HuH-7.5 (cell line): ENCODE measurements around the gene PPP1R2B.
"Not testable (repeated sequence)": the region's sequence is repeated elsewhere in the genome, so short reads cannot be mapped to it uniquely, and the experiment has no call there.

ENCODE experiments used
- DNase-seq: peaks from one replicate; pipeline ENCODE4 v3.0.0; 2011; ENCODE audit warnings: low spot score

PPP1R2B gene

DNA sequence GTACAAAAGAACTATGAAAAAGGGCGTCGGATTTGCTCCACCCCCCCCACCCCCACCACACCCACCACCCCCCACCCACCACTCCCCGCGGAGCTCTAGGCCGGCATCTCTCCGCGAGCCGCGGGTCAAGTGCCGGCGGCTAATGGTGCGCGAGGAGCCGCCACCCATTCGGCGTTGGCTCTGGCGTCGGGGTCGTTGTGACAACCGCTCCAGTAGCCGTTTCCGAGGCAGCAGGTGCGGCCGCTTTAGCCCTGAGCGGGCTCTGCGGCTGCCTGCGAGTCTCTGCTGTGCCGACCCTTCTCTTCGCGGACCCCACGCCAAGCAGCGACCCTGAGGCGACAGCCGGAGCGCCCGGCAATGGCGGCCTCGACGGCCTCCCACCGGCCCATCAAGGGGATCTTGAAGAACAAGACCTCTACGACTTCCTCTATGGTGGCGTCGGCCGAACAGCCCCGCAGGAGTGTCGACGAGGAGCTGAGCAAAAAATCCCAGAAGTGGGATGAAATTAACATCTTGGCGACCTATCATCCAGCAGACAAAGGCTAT lies at the start of gene PPP1R2B:
Gene PPP1R2B, plus strand, starts transcription at position 90 of the 546 bp plus-strand sequence. Its CDS starts 268 bp downstream, at position 358.
- DNase-seq, result no peak

DNA sequence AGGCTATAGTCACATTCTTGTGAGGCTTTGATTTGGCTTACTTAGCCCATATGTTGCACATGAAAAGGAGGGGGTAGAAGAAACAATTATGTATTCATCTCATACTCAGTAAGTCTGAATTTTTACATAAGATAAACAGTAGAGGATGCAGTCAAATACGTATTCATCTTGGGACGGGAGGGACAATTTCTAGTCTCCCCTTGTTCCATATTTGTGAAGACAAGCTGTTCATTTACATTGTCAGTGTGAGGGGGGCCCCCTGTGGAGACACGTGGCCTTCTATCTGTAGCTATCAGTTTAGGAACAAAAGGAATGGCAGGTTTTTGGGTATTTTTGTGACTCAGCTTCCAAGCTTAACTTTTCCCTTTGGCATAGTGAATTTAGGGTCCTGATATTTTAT lies 49.2 kb upstream of the PPP1R2B start:
- no peak for DNase-seq

DNA sequence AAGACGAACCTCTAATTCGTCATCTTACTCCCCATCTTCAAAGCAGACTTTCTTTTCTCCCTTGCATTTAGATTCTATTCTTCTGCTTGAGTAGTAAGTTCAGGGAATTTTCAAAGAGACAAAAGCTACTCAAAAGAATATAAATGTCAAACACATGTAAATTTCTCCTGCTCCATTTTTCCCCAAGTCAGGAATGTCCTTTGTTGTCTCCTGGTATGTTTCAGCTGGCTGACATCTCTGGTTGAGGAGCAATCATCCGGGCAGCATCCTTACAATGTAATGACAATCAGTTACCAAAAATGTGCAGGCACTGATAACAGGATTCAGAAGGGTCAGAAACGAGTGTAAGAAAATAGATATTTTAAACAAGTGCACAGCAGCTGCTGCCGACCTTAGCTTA lies 47.6 kb upstream of the PPP1R2B start:
- DNase-seq, result no peak

DNA sequence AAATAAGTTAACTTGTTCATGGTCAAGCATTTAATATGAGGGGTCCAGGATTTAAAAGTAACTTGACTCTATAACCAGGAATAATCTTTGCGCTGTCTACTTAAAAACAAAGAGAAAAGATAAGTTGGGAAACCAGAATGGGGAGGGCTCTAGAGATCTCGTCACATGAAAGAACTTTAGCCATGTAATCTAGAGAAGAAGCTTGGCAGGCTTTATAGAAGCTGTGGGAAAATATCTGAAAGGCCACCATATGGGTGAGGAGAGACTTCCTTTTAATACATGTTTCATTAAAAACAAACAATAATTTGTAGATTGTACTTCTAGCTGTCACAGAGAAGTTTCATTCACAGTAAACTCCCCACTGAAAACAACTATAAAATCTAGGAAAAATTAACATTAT lies 46.7 kb upstream of the PPP1R2B start:
- DNase-seq, result no peak

DNA sequence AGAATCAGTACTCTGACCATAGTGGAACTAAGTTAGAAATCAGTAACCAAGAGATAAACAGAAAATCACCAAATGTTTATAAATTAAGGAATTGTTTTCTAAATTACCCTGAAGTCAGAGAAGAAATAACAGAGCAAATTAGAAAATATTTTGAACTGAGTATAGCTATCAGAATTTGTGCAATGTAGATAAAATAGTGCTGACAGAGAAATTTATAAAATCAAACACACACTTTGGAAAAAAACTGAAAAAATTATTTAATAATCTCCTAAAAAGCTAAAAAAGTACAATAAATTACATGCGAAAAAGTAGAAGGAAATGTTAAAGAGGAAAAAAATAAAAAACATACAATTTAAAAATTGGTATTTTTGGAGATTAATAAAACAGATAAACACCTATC lies 37.1 kb upstream of the PPP1R2B start:
- no peak for DNase-seq

DNA sequence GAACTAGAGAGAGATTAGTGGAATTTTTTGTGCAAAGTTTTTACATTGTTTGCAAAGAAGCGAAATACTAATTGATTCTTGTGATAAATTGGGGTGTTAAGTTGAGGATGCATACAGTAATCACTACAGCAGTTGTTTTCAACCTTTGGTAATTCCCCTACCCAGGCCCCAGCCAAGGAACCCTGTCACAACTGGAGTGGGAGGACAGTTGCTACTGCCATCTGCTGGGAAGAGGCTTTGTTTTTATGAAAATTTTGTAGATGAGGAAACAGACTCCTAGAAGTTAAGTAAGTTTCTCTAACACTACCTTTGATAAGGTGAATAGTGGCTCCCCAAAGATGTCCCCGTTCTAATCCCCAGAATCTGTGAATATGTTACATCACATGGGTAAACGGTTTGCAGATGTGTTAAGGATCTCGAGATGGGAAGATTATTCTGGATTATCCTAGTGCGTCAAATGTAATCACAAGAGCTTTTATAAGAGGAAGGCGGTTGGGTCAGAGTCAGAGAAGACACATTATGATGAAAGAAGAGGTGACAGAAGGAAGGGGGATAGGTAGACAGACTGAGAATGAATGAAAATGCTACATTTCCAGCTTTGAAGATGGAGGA lies 34.0 kb upstream of the PPP1R2B start:
- peak; percentile 32 for DNase-seq

DNA sequence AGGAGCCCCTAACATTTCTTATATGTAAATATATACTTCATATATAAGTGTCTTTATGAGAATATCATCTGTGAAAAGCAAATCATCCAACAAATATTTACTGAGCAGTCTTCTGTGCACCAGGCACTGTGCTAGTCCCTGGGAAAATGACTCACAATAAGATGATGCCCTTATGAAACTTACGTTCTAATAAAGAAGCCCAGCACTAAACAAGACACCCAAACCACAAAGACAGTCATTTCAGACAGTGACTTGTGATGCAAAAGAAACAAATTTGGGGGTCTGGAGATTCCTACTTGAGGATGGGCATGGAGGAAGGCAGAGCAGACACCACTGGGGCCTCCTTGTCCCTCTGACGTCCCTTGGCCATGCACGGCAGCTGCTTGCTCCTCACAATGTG lies 30.6 kb upstream of the PPP1R2B start:
- DNase-seq, result no peak

DNA sequence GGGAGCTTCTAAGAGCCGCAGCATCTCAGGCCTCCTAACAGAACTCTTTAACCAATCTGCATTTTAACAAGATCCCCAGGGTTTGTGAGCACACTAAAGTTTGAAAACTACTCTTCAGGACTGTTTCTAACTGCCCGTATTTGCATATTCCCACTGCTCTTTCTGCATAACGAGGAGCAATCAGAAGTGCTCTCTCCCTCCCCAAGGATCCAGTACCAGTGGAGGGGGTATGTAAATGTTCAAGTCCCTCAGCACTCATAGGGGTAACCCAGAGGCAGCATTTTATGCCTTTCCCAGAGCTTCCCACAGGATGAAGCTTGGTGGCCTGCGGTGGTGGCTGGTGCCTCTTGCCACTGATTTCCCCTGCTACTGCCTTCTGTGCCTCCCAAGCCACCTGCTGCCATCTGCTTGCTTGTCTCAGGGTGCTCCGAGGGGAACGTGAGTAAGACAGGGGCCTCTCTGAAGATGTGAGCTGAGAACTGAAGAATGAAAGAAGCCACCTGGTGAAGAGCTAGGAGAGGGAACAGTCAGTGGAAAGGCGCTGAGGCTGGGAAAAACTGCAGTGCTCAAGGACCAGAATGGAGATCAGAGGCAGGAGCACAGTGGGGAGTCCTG lies 30.0 kb upstream of the PPP1R2B start:
- DNase-seq, result no peak

DNA sequence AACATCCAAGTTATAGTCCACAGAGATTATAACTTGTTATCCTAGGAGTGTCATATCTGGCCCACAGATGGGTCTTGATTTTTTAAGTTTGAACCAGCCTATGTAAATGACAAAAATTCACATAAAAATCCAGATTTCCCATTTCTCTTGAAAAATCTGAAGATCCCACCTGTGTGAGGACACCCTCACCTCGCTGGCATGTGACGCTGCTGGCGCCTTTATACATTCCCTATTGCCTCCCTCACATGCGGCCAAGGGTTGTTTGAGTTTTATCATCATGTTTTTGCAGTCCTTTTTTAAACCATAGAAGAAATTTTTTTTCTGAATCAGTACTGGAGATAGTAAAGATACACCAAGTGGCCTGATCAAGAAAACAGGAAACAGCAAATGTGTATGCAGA lies 25.9 kb upstream of the PPP1R2B start:
- DNase-seq, result no peak

DNA sequence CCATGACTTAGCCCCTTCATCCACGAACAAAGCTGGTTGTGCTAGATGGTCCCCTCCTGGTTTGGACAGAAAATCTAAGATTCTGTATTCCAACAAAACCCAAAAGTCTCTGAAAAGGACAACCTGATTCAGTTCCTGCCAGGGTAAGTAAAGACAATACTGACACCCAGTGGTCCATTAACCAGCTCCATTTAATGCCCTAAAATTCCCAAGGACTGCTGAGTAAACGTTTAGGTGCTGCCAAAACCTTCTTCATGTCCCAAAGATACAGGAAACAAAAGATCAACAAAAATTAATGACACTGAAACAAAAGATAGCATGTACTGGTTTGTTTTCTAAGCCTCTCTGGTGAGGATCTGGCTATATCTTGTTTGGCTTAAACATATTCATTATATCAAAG lies 25.3 kb upstream of the PPP1R2B start:
- no peak for DNase-seq

DNA sequence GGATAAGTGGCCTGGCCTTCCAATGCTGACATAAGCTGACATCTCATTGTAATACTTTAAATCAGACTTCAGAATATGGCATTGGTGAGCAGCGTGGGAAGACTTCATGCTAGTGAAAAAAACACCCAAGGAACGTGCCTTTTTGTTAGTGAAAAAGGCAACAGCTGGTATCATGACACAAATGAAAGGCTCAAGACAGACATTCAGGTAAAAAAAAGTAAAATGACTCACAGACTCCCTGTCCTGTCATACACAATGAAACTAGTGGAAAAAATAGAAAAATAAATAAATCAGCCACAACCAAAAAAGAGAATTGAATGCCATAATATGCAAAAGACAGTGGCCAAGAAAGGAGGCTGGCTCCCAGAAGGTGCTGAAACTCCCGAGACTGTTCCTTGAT lies 24.4 kb upstream of the PPP1R2B start:
- no peak for DNase-seq

DNA sequence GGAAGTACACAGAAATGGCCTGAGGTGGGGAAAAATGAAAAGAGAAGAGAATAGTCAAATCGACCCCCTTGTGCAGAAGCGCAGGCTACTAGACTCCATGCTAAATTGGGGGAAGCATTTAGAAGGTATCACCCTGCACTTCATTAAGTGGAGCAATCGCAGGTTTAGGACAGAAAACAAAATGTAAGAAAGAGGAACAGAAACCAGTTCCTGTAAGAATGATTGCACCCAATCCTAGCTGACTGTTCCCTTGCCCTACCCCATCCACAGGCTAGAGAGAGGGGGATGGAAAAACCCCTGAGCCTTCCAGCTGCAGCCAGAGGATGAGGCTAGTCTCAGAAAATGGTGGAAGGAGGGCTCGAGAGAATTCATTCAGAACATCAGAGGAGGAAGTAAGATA lies 23.9 kb upstream of the PPP1R2B start:
- no peak for DNase-seq

DNA sequence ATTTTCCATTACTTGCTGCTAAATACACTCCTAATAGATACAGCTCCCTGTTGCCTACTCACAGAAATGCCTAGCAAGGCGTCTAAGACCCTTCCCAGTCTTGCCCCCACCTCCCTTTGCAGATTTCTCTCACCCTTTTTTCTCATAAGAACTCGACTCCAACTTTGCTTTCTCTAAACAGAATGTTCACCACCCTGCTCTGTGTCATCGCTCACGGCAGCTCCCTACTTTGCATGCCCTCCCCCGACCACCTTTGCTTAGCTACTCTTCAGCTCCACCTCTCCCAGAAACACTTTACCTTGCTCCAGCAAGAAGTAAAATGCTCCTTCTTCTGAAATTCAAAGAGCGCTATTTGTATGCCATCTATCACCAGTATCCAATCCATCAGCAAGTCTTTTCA lies 15.2 kb upstream of the PPP1R2B start:
- DNase-seq, result no peak

DNA sequence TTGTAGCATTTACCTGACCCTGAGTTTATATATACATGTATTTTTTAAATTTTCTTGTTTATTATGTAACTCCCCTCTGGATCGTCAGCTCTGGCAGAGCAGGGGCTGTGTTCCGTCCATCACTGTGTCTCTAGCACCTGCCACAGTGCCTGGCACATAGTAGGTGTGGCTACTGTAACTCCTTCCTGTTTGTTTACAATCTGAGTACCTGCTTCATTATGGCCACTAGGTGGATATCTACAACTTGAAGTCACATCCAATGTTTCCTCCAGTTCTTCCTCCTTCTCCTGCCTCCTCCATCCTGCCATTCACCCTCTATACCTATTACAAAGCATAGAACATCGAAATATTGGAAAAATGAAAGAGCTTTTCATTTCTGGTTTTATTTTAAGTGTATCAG lies 14.2 kb upstream of the PPP1R2B start:
- DNase-seq, result no peak

DNA sequence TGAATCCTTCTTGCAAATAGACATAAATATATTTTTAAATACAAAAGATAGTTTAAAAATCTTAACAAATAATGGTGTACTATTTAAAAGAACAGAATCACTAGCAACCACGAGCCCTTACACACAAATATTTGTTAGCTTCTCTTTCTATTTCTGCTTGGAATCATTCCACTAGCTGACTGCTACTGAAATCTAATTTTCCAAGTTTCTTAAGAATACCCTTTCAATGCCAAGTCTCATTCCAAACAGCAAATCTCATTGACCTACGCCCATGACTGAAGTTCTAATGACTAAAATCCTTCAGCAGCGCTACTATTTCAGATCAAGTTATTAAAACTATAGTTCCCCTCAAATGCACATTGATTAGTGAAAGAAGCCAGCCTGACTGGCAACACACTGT lies 13.2 kb upstream of the PPP1R2B start:
- no peak for DNase-seq

DNA sequence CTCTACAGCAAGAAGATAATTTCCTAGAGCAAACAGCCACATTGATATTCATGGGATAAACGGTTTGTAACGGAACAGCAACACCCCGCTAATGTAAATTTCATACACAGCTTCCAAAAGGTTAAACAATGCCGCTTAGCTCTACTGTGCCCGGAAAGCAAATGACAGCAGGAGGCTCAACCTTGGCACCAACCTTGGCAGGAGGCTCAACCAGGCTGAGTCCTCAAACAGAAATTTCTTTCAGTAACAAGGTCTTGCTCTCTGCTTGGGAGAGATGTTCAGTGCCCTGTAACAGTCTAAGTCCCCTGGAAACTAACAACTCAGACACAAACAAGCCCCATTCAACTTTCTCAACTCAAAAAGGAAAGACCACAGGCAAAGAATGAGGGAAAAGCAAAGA lies 11.1 kb upstream of the PPP1R2B start:
- DNase-seq, result no peak

DNA sequence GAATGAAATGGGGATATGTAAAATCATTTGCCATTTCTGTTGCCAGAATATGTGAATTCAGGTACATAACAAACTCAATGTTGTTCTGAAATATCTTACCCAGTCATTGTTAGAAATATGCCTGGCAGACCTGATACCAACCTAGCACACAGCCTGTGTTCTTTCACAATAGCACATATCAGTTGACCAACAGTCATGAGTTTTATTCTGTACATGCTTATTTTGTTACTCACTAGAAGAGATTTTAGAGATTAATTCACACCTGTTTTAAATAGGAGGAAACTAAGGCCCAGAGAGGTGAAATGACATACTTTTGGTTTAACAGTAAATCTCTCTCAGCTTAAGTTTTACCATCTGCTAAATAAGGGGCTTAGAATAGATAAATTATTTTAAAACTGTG lies 8.4 kb upstream of the PPP1R2B start:
- DNase-seq, result no peak

DNA sequence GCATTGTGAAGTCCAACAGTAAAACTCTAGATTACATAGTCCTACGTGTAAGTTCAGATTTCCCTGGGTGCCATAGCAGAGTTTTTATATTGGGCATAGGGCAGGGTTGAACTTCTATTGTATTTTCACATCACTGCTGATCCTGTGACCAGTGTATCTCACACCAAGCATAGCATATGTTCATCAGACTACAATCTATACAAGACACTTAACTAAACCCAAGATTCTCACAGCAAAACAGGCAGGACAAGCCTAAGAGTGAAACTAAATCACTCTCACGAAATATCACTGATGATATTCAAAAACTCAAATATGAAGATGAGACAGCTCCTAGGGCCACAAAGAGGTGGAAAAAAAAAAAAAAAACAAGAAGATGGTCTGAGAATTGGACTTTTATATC lies 3.2 kb upstream of the PPP1R2B start:
- no peak for DNase-seq

DNA sequence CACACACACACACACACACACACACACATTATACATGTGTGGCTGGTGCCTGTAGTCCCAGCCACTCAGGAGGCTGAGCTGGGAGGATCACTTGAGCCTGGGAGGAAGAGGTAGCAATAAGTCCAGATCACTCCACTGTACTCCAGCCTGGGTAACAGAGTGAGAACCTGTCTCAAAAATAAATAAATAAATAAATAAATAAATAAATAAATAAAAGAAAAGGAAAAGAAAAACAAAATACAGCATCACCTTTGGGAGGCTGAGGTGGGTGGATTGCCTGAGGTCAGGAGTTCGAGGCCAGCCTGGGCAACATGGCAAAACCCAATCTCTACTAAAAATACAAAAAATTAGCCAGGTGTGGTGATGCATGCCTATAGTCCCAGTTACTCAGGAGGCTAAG lies 1.6 kb upstream of the PPP1R2B start:
- DNase-seq, result not testable (repeated sequence)

DNA sequence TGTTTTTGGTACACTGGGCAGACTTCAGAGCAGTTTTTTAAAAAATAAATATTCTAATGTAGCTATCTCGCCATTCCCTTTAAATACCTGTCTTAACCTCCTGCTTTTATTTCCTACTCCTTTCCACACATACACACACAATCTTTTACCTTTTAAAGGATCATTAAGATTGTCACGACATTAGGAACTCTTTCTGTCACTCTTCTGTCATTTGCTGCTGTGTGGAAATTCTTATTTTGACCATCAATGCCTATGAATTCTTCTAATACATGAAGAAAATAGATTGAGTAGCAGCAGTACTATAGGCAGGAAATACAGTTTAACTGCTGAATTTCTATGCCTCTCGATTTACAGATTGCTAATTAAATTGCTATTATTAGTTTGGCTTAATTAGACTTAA lies 1.8 kb downstream of the PPP1R2B start:
- no peak for DNase-seq

DNA sequence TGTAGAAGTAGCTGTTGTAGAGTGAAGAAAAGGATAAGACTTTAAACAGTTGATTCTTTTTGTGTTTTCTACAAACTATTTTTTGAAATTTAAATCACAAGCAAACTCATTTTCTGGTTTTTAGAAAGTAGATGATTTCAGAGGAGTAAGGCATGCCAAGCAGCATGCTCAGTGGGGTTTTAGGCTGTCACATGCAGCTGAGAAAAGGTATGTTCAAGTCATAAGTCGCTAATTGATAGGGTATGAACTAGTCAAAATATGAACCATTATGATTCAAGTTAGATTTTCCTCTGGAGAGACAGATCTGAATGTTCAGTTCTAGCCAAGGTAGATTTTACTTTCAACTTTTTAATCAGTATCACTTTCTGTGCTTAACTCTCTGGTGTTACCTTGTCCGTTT lies 3.0 kb downstream of the PPP1R2B start:
- DNase-seq, result not testable (repeated sequence)

DNA sequence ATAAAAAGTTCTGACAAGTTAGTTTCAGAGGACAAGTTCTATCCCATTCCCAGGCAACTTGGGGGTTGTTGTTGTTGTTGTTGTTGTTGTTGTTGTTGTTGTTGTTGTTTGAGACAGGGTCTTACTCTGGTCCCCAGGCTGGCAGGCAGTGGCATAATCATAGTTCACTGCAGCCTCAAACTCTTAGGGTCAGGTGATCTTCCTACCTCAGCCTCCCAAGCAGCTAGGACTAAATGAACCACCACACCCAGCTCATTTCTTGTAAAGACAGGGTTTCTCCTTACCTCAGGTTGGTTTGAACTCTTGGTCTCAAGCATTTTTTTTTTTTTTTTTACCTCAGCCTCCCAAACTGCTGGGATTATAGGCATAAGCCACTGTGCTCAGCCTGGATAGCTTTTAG lies 15.3 kb downstream of the PPP1R2B start:
- DNase-seq, result no peak

DNA sequence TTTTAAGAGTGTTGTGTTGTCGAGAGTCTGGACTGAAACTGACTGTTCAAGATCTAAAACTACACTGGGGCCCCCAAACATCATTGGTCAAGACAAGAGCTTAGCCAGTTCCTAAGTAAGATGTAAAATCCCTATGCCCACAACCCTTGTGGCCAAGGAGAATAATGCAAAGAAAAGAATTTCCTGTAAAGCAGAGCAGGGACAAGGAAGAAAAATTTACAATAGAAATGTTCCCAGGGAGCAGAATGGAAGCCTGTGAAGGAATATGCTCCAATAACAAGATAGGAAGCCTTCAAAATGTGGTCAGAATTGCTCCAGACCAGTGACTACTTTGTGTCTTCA lies 20.4 kb downstream of the PPP1R2B start:
- DNase-seq, result no peak

DNA sequence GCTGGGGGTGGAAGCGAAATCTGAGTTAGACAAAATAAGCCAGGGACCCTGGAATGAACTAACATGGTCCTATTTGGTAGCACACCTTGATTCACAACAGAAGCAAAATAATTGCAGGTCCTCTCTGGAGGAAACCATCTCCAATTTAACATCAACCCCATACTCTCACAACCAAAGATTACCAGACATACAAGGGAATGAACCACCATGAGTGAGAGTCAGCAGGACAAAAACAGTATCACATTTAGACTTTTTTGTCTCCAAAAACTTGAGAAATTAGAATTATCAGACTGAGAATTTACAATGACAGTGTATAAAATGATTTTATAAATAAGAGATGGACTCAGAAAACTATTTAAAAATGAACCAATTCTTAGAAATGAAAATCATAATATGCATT lies 21.1 kb downstream of the PPP1R2B start:
- no peak for DNase-seq
